Naive thymus-derived CD4-positive, alpha-beta T cell (primary cell): Measurements from ENCODE around the gene NAV1. TPM values are rescaled to one million over a fixed set of nuclear protein-coding genes. Genes with fewer than 3 reads are reported as not detected.
"Not testable (repeated sequence)": the region's sequence is repeated elsewhere in the genome, so short reads cannot be mapped to it uniquely, and the experiment has no call there.

ENCODE experiments used
- ATAC-seq: fragments of 150-1000 bp; cut with Tn5 transposase; 2 replicates; pipeline ENCODE4 v1.10.0; 2021; ENCODE audit warnings: mild to moderate bottlenecking, moderate library complexity
- CTCF ChIA-PET: fragments of 350-600 bp; sonication (Branson Sonifier 250); formaldehyde crosslinking; loops from one replicate; lab custom pipeline; 2021; ENCODE audit warnings: antibody characterized with exemption; lab: Charles Lee
- POLR2A ChIA-PET: fragments of 350-600 bp; sonication (Branson Sonifier 250); formaldehyde crosslinking; loops from one replicate; lab custom pipeline; 2021; ENCODE audit warnings: antibody characterized with exemption, inconsistent platforms; lab: Charles Lee
- DNase-seq, 9 donors: peaks; one replicate each; pipeline versions ENCODE4 v3.0.0 to v3.0.0-alpha.2; 2020 to 2022; ENCODE audit warnings: mixed read lengths in 1 of 9
- H3K27ac ChIP-seq: one replicate; pipeline ENCODE4 v1.7.0; 2013; ENCODE audit warnings: mild to moderate bottlenecking, low read depth, low read length, moderate library complexity
- H3K27me3 ChIP-seq, 2 donors: one replicate each; pipeline ENCODE4 v1.7.0; 2013; ENCODE audit warnings: low read length in 2 of 2, mild to moderate bottlenecking in 2 of 2, moderate library complexity in 2 of 2; ENCODE audit not compliant: control insufficient read depth in 2 of 2, insufficient read depth in 2 of 2
- H3K36me3 ChIP-seq, 3 experiments: 1 replicate in 2 of 3; 2 replicates in 1 of 3; pipeline ENCODE4 v1.7.0; 2013; ENCODE audit warnings: low read length in 3 of 3, mild to moderate bottlenecking in 3 of 3, moderate library complexity in 1 of 3; ENCODE audit not compliant: insufficient read depth in 3 of 3, control insufficient read depth in 2 of 3
- H3K4me1 ChIP-seq, 2 donors: one replicate each; pipeline ENCODE4 v1.7.0; 2013; ENCODE audit warnings: low read length in 2 of 2, mild to moderate bottlenecking in 2 of 2, moderate library complexity in 1 of 2; ENCODE audit not compliant: control insufficient read depth in 2 of 2, insufficient read depth in 2 of 2
- H3K4me3 ChIP-seq: 2 replicates; pipeline ENCODE4 v1.7.0; 2013; ENCODE audit warnings: mild to moderate bottlenecking, low read length
- H3K9me3 ChIP-seq, 3 experiments: 1 replicate in 2 of 3; 2 replicates in 1 of 3; pipeline ENCODE4 v1.7.0; 2013; ENCODE audit warnings: low read length in 3 of 3; ENCODE audit not compliant: control insufficient read depth in 2 of 3
- H3K27ac Mint-ChIP-seq, 9 donors: one replicate each; pipeline ENCODE4 v1.8.0; 2020 to 2022; ENCODE audit warnings: mixed read lengths in 9 of 9, mild to moderate bottlenecking in 8 of 9, moderate library complexity in 5 of 9, inconsistent platforms in 2 of 9
- H3K27me3 Mint-ChIP-seq, 5 donors: one replicate each; pipeline ENCODE4 v1.8.0; 2021 to 2022; ENCODE audit warnings: mixed read lengths in 5 of 5, mild to moderate bottlenecking in 1 of 5
- H3K36me3 Mint-ChIP-seq, 5 donors: one replicate each; pipeline ENCODE4 v1.8.0; 2020 to 2022; ENCODE audit warnings: mixed read lengths in 5 of 5, mild to moderate bottlenecking in 3 of 5, inconsistent platforms in 1 of 5
- H3K4me1 Mint-ChIP-seq, 7 donors: one replicate each; pipeline ENCODE4 v1.8.0; 2020 to 2022; ENCODE audit warnings: mixed read lengths in 7 of 7, mild to moderate bottlenecking in 3 of 7, inconsistent platforms in 1 of 7
- H3K4me3 Mint-ChIP-seq, 10 donors: one replicate each; pipeline ENCODE4 v1.8.0; 2020 to 2022; ENCODE audit warnings: mild to moderate bottlenecking in 10 of 10, mixed read lengths in 10 of 10, moderate library complexity in 6 of 10, inconsistent platforms in 2 of 10
- H3K9me3 Mint-ChIP-seq, 11 donors: one replicate each; pipeline ENCODE4 v1.8.0; 2020 to 2022; ENCODE audit warnings: mixed read lengths in 11 of 11, mild to moderate bottlenecking in 4 of 11, inconsistent platforms in 1 of 11, moderate library complexity in 1 of 11
- intact Hi-C, 2 donors: fragments of 100-400 bp; cut with micrococcal nuclease; formaldehyde crosslinking; loops; one replicate each; pipeline ENCODE4 v1.15.1; 2023
- polyA plus RNA-seq, 2 donors: library from polyadenylated mRNA; unstranded; fragments of 300-500 nt; fragmentation: Illumina TruSeq; gene quantifications; one replicate each; pipeline ENCODE4 v1.2.3, GENCODE V29; 2021
- total RNA-seq, 6 experiments: library from RNA in 5 of 6; stranded (reverse) in 5 of 6; gene quantifications; 1 replicate in 5 of 6; 2 replicates in 1 of 6; pipeline ENCODE4 v1.2.3 and lab custom pipeline; 2021 to 2026

Gene NAV1
- total and polyA plus RNA-seq, 7 experiments from 2014 or later = 0.18 to 10.8 (median 2.6) TPM

DNA sequence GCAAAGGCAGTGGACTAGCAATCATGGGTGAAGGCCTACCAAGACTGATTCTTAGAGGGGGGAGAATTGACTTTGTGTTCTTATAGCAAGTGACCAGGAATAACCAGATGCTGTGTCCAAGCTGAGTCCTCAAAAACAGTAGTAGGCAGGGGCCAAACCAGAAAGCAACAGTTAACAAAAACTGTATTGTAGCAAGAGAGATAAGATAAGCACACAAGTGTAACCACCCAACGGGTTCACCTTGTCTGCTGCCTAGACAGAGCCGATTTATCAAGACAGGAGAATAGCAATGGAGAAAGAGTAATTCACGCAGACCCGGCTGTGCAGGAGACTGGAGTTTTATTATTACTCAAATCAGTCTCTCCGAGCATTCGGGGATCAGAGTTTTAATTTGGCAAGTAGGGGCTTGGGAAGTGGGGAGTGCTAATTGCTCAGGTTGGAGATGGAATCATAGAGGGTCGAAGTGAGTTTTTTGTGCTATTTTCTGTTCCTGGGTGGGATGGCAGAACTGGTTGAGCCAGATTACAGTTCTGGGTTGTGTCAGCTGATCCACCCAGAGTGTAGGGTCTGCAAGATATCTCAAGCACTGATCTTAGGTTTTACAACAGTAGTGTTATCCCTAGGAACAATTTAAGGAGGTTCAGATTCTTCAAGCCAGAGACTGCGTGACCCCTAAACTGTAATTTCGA is 23.7 kb upstream of the NAV1 start:
- Histone ChIP-seq H3K27ac (no peak overlapping the region), H3K9me3 (no peaks in the 10 kb centered on the region), H3K4me3 (no peak overlapping the region), H3K36me3 (peaks cover 0 to under 1% (median 0%) of the 10 kb centered on the region in 3 experiments), H3K27me3 (no peaks in the 10 kb centered on the region), H3K4me1 (no peaks in the 10 kb centered on the region)
- intact Hi-C loops = no loop called here
- H3K4me3 Mint-ChIP-seq = no peak overlapping the region
- DNase-seq = no peak
- CTCF ChIA-PET = interaction anchor here (1.2 to 1.8 kb wide), 4 partner anchors 12 to 34 kb away, joined by 3 to 15 read pairs (median 6); no protein-coding TSS in a partner anchor
- POLR2A ChIA-PET = no interaction called here
- no peaks in the 10 kb centered on the region for H3K9me3 Mint-ChIP-seq
- H3K36me3 Mint-ChIP-seq = peaks cover 0 to 32% (median 22%) of the 10 kb centered on the region in 5 donors
- H3K27ac Mint-ChIP-seq = no peak overlapping the region
- peaks cover 0 to 10% (median under 1%) of the 10 kb centered on the region in 7 donors for H3K4me1 Mint-ChIP-seq
- ATAC-seq = no peak
- H3K27me3 Mint-ChIP-seq = no peaks in the 10 kb centered on the region

DNA sequence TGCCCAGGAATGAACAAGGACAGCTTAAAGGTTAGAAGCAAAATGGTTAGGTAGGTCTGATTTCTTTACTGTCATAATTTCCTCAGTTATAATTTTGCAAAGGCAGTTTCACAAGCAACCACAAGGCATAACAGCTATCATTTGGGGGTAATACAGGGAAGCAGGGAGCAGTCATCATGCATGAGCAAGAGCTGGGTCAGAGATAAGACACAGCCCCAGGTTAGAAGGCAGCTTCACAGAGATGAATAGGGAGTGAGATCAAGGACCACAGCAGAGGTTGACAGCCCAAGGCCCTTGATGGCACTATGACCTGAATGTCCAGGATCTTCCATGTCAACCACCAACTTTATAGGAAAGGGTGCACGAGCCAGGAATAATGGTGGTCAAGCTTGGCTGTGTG is 23.0 kb upstream of the NAV1 start:
- ChIA-PET POLR2A (no interaction called here), CTCF (interaction anchor here (0.7 to 1.8 kb wide), 5 partner anchors 12 to 67 kb away, joined by 3 to 15 read pairs (median 3); no protein-coding TSS in a partner anchor)
- intact Hi-C loops = no loop called here
- Histone ChIP-seq H3K9me3 (no peaks in the 10 kb centered on the region), H3K4me1 (no peaks in the 10 kb centered on the region), H3K36me3 (peaks cover 0 to 4% (median 0%) of the 10 kb centered on the region in 3 experiments), H3K27me3 (no peaks in the 10 kb centered on the region), H3K4me3 (no peak overlapping the region), H3K27ac (no peak overlapping the region)
- peak; percentile 32 for ATAC-seq
- H3K27me3 Mint-ChIP-seq = no peaks in the 10 kb centered on the region
- peaks cover 0 to 9% (median 0%) of the 10 kb centered on the region in 7 donors for H3K4me1 Mint-ChIP-seq
- no peak overlapping the region for H3K27ac Mint-ChIP-seq
- no peak for DNase-seq
- H3K9me3 Mint-ChIP-seq = no peaks in the 10 kb centered on the region
- no peak overlapping the region for H3K4me3 Mint-ChIP-seq
- peaks cover 0 to 37% (median 22%) of the 10 kb centered on the region in 5 donors for H3K36me3 Mint-ChIP-seq

DNA sequence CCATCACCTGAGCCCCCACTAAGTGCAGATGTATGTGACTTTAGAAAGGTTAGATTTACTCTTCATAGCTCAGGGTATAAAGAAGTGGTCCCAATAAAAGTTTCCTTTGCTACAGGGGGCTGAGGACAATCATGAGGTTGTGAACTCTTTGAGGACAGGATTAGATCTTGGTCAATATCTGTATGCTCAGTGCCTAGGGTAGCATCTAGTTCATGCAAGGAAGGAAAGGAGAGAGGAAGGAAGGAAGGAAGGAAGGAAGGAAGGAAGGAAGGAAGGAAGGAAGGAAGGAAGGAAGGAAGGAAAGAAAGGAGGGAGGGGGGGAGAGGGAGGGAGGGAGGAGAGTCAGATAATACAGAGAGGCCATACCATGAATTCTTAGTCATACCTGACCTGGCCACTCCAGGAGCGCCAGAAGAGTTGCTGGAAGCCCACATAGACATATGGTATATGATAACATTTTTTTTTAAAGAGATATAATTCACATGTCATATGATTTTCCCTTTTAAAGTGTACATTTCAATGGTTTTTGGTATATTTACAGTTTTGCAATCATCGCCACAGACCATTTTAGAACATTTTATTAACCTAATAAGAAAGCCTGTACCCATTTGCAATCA is 22.3 kb upstream of the NAV1 start:
- intact Hi-C loops = no loop called here
- ATAC-seq (no peak), DNase-seq (no peak)
- Mint-ChIP-seq H3K27me3 (no peaks in the 10 kb centered on the region), H3K9me3 (no peaks in the 10 kb centered on the region), H3K4me3 (no peak overlapping the region), H3K4me1 (peaks cover 0 to 9% (median 0%) of the 10 kb centered on the region in 7 donors), H3K36me3 (peaks cover 0 to 41% (median 22%) of the 10 kb centered on the region in 5 donors), H3K27ac (no peak overlapping the region)
- Histone ChIP-seq H3K27ac (no peak overlapping the region), H3K27me3 (no peaks in the 10 kb centered on the region), H3K9me3 (no peaks in the 10 kb centered on the region), H3K36me3 (peaks cover 0 to 4% (median 0%) of the 10 kb centered on the region in 3 experiments), H3K4me1 (no peaks in the 10 kb centered on the region), H3K4me3 (no peak overlapping the region)
- ChIA-PET POLR2A (no interaction called here), CTCF (interaction anchor here (0.7 to 1.8 kb wide), 5 partner anchors 13 to 68 kb away, joined by 3 to 15 read pairs (median 3); no protein-coding TSS in a partner anchor)

DNA sequence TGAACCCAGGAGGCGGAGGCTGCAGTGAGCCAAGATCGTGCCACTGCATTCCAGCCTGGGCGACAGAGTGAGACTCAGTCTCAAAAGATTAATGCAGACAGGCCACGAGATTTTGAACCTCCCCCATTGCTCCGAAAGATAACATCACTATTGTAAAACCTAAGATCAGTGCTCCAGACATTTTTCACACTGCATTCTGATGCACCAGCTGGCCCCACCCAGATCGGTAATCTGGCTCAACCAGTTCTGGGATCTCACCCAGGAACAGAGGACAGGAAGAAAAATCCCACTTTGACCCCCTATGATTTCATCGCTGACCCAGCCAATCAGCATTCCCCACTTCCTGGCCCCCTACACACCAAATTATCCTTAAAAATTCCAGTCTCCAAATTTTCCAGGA is 21.3 kb upstream of the NAV1 start:
- Histone ChIP-seq H3K4me3 (no peak overlapping the region), H3K9me3 (no peaks in the 10 kb centered on the region), H3K36me3 (peaks cover 0 to 4% (median 0%) of the 10 kb centered on the region in 3 experiments), H3K4me1 (no peaks in the 10 kb centered on the region), H3K27ac (no peak overlapping the region), H3K27me3 (no peaks in the 10 kb centered on the region)
- intact Hi-C loops = no loop called here
- H3K27me3 Mint-ChIP-seq = no peaks in the 10 kb centered on the region
- H3K27ac Mint-ChIP-seq = peak overlapping the region in 1 of 9 donors; percentile 25
- CTCF ChIA-PET = no interaction called here
- DNase-seq (no peak), ATAC-seq (no peak)
- H3K4me1 Mint-ChIP-seq = peaks cover 0 to 7% (median 3%) of the 10 kb centered on the region in 7 donors
- peaks cover 7 to 50% (median 29%) of the 10 kb centered on the region in 5 donors for H3K36me3 Mint-ChIP-seq
- H3K9me3 Mint-ChIP-seq = peaks cover 0 to 6% (median 0%) of the 10 kb centered on the region in 11 donors
- POLR2A ChIA-PET = no interaction called here
- no peak overlapping the region for H3K4me3 Mint-ChIP-seq

DNA sequence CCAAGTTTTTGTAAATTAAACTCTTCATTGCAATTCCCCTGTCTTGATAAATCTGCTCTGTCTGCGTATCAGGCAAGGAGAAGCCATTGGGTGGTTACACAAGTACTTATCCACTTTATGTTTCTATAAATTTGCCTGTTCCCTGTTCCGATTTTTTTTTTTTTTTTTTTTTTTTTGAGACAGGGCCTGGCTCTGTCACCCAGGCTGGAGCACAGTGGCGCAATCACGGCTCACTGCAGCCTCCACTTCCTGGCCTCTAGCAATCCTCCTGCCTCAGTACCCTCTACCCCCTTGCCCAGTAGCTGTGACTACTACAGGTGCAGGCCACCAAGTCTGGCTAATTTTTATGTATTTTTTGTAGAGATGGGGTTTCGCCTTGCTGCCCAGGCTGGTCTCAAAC is 20.9 kb upstream of the NAV1 start:
- DNase-seq (no peak), ATAC-seq (no peak)
- H3K27me3 Mint-ChIP-seq = no peaks in the 10 kb centered on the region
- Histone ChIP-seq H3K36me3 (peaks cover 0 to 4% (median 0%) of the 10 kb centered on the region in 3 experiments), H3K4me3 (no peak overlapping the region), H3K27me3 (no peaks in the 10 kb centered on the region), H3K9me3 (no peaks in the 10 kb centered on the region), H3K27ac (no peak overlapping the region), H3K4me1 (no peaks in the 10 kb centered on the region)
- H3K4me1 Mint-ChIP-seq = peaks cover 0 to 7% (median under 1%) of the 10 kb centered on the region in 7 donors
- H3K9me3 Mint-ChIP-seq = peaks cover 0 to 6% (median 0%) of the 10 kb centered on the region in 11 donors
- H3K4me3 Mint-ChIP-seq = no peak overlapping the region
- peaks cover 8 to 52% (median 31%) of the 10 kb centered on the region in 5 donors for H3K36me3 Mint-ChIP-seq
- intact Hi-C loops = no loop called here
- H3K27ac Mint-ChIP-seq = no peak overlapping the region
- CTCF ChIA-PET = no interaction called here
- POLR2A ChIA-PET = no interaction called here

DNA sequence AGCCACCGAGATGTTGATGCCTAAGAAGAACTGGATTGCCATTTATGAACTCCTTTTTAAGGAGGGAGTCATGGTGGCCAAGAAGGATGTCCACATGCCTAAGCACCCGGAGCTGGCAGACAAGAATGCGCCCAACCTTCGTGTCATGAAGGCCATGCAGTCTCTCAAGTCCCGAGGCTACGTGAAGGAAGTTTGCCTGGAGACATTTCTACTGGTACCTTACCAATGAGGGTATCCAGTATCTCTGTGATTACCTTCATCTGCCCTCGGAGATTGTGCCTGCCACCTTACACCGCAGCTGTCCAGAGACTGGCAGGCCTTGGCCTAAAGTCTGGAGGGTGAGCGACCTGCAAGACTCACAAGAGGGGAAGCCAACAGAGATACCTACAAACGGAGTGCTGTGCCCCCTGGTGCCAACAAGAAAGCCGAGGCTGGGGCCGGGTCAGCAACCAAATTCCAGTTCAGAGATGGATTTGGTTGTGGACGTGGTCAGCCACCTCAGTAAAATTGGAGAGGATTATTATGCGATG is 18.8 kb upstream of the NAV1 start:
- intact Hi-C loops, ATAC-seq, H3K27me3 Mint-ChIP-seq, H3K4me3 Mint-ChIP-seq, H3K36me3 ChIP-seq, CTCF ChIA-PET, H3K27ac ChIP-seq, H3K9me3 ChIP-seq, DNase-seq, H3K27me3 ChIP-seq, H3K4me1 ChIP-seq, H3K4me1 Mint-ChIP-seq, H3K27ac Mint-ChIP-seq, H3K4me3 ChIP-seq, POLR2A ChIA-PET: not testable (repeated sequence)
- Mint-ChIP-seq H3K36me3 (peaks cover 2 to 58% (median 32%) of the 10 kb centered on the region in 5 donors), H3K9me3 (peaks cover 0 to 11% (median 2%) of the 10 kb centered on the region in 11 donors)
